ENCODE data around the gene HNRNPUL2.

HNRNPUL2 gene

GRCh38 chr11:62669420-62670161 lies 57.7 kb downstream of the HNRNPUL2 start:
- no peak for TF ChIP-seq CTCF (IDR thresholded peaks at IDR 0.05; ENCODE audit: low read depth, low read length)
- H3K4me3 ChIP-seq (ENCODE audit: low read depth, low read length), result no peak overlapping the region

- H3K4me3 ChIP-seq (ENCODE audit: low read depth, low read length), result no peak overlapping the region
- TF ChIP-seq CTCF (IDR thresholded peaks at IDR 0.05; ENCODE audit: low read depth, low read length), result no peak
These were observed 59.8 kb downstream of the HNRNPUL2 start for GRCh38 chr11:62667460-62667859.

- H3K4me3 ChIP-seq (ENCODE audit: low read depth, low read length), result peak overlapping the region; percentile 89
- TF ChIP-seq CTCF (IDR thresholded peaks at IDR 0.05; ENCODE audit: low read depth, low read length), result no peak
These were observed 60.9 kb downstream of the HNRNPUL2 start for GRCh38 chr11:62666259-62666926.

GRCh38 chr11:62665599-62666258 lies 61.5 kb downstream of the HNRNPUL2 start:
- TF ChIP-seq CTCF (IDR thresholded peaks at IDR 0.05; ENCODE audit: low read depth, low read length), result no peak

GRCh38 chr11:62665075-62665598 lies 62.1 kb downstream of the HNRNPUL2 start, which contains the start of the genes C11orf98 and CSKMT:
Gene C11orf98, minus strand, starts transcription at chr11:62665210. Its CDS starts 41 bp downstream, at chr11:62665169.
Gene CSKMT, plus strand, starts transcription at chr11:62665312. Its CDS starts 568 bp downstream, at chr11:62665880.
- TF ChIP-seq CTCF (IDR thresholded peaks at IDR 0.05; ENCODE audit: low read depth, low read length), result no peak
- H3K4me3 ChIP-seq (ENCODE audit: low read depth, low read length), result peak within 1 kb of the TSS; percentile 89

More at GRCh38 chr11:62665599-62666258, 61.5 kb downstream of the HNRNPUL2 start:
- peak overlapping the region; percentile 89 for H3K4me3 ChIP-seq (ENCODE audit: low read depth, low read length)

- H3K4me3 ChIP-seq (ENCODE audit: low read depth, low read length), result peak overlapping the region; percentile 89
- no peak for TF ChIP-seq CTCF (IDR thresholded peaks at IDR 0.05; ENCODE audit: low read depth, low read length)
These were observed 62.7 kb downstream of the HNRNPUL2 start for GRCh38 chr11:62664405-62665074.

All from WI38 (cell line).